Aorta (tissue), 5 donors: ENCODE results near the gene SHANK1. TPM values are rescaled to one million over a fixed set of nuclear protein-coding genes. Genes with fewer than 3 reads are reported as not detected.
"Not testable (repeated sequence)": the region's sequence is repeated elsewhere in the genome, so short reads cannot be mapped to it uniquely, and the experiment has no call there.

ENCODE experiments used
- ATAC-seq: fragments of 200-7000 bp; cut with Tn5 transposase; one replicate; pipeline ENCODE4 v1.9.1; 2022; ENCODE audit warnings: moderate library complexity; ENCODE audit not compliant: low FRiP score
- DNase-seq, 2 donors: peaks; one replicate each; pipeline ENCODE4 v3.0.0-alpha.2; 2020
- H3K27ac ChIP-seq, 2 donors: one replicate each; pipeline ENCODE4 v1.5.1; 2013; ENCODE audit warnings: low read length in 2 of 2, mild to moderate bottlenecking in 2 of 2, moderate library complexity in 2 of 2, control low read depth in 1 of 2, inconsistent platforms in 1 of 2, low read depth in 1 of 2
- H3K27me3 ChIP-seq, 2 donors: one replicate each; pipeline ENCODE4 v1.6.1; 2013; ENCODE audit warnings: control low read depth in 1 of 2, low read length in 1 of 2, mild to moderate bottlenecking in 1 of 2, moderate library complexity in 1 of 2; ENCODE audit not compliant: insufficient read depth in 2 of 2, control insufficient read depth in 1 of 2
- H3K36me3 ChIP-seq, 2 donors: one replicate each; pipeline ENCODE4 v1.6.1; 2013; ENCODE audit warnings: control low read depth in 1 of 2, low read length in 1 of 2, mild to moderate bottlenecking in 1 of 2; ENCODE audit not compliant: insufficient read depth in 2 of 2, control insufficient read depth in 1 of 2
- H3K4me1 ChIP-seq, 2 donors: one replicate each; pipeline ENCODE4 v1.6.1; 2013; ENCODE audit warnings: low read length in 2 of 2, control low read depth in 1 of 2, mild to moderate bottlenecking in 1 of 2, moderate library complexity in 1 of 2; ENCODE audit not compliant: insufficient read depth in 2 of 2, control insufficient read depth in 1 of 2
- H3K4me3 ChIP-seq, 2 donors: one replicate each; pipeline ENCODE4 v1.5.1; 2013; ENCODE audit warnings: low read length in 2 of 2, control low read depth in 1 of 2, mild to moderate bottlenecking in 1 of 2
- H3K9me3 ChIP-seq: one replicate; pipeline ENCODE4 v1.6.1; 2013; ENCODE audit warnings: mild to moderate bottlenecking, low read length; ENCODE audit not compliant: control insufficient read depth
- WGBS, 2 donors: extraction: QIAGEN DNeasy Blood & Tissue Kit; methylation state at CpG; one replicate each; pipeline ENCODE4 v1.1.7; 2013; 5-methylcytosine and 5-hydroxymethylcytosine counted together
- intact Hi-C, 2 donors: fragments of 100-400 bp; cut with DNase I; formaldehyde crosslinking; loops; one replicate each; pipeline versions ENCODE4 v1.14.2 to v1.15.0; 2022
- long read RNA-seq, 2 donors: library from polyadenylated mRNA; unstranded; transcript quantifications; one replicate each; pipeline ENCODE4 v2.0.0, GENCODE V29; 2020 to 2021
- polyA plus RNA-seq, 2 donors: library from polyadenylated mRNA; stranded (reverse); fragments of 200-250 nt; gene quantifications; one replicate each; pipeline ENCODE4 v1.2.3, GENCODE V29; 2013
- total RNA-seq, 2 donors: library from RNA; stranded (reverse); fragmentation: NEBNext Ultra II Directional; extraction: Animal tissue kit (Norgen Biotek cat#: 25700); gene quantifications; one replicate each; pipeline ENCODE4 v1.2.1, GENCODE V29; 2021
- donor health status: healthy with polysubstance abuse.
- donor health status: Bipolar disorder and iron deficiency.
- donor health status: DM: no; HTN: no; CAD: no.
- donor health status: DM: no; HTN: no; CAD: no.
- donor health status: DM: yes; HTN: yes; CAD: no.

The SHANK1 gene
- total RNA-seq = 1 to 10 TPM in 1 of 2 donors, under 1 TPM in 1; 0.45 to 1.4 TPM
- polyA plus RNA-seq = 1 to 10 TPM in 1 of 2 donors, under 1 TPM in 1; 0.38 to 1.8 TPM
- long read RNA-seq, donor 1, partial matches to known transcripts = 1 of 1 reads
- long read RNA-seq, donor 1, other reads (novel, unspliced or antisense) = 0 of 1 reads
- long read RNA-seq, donor 2 = 0 reads

- Histone ChIP-seq H3K4me3 (no peak within 1 kb of the TSS), H3K9me3 (no peaks in the 10 kb centered on the region), H3K4me1 (no peaks in the 10 kb centered on the region), H3K27me3 (no peaks in the 10 kb centered on the region), H3K27ac (no peak within 1 kb of the TSS), H3K36me3 (no peaks in the 10 kb centered on the region)
- no peak for DNase-seq
- intact Hi-C loops = no loop called here
- ATAC-seq = no peak
- 0 to 2% methylated on average over 7 to 45 of the region's 47 CpGs for WGBS, 2 donors
Measured at GRCh38 chr19:50719566-50719965, at the start of gene SHANK1. Gene SHANK1 (minus strand): TSS chr19:50719802. CDS start chr19:50716919, 2,883 bp downstream.

GRCh38 chr19:50768277-50768676 is 48.7 kb upstream of the SHANK1 start:
- ATAC-seq (no peak), DNase-seq (no peak)
- H3K9me3 ChIP-seq = peaks cover 2% of the 10 kb centered on the region
- 67 to 72% methylated on average over 5 of the region's 5 CpGs for WGBS, 2 donors
- intact Hi-C loops = no loop called here
- H3K27ac ChIP-seq = no peak overlapping the region
- no peaks in the 10 kb centered on the region for H3K36me3 ChIP-seq
- no peak overlapping the region for H3K4me3 ChIP-seq
- no peaks in the 10 kb centered on the region for H3K27me3 ChIP-seq
- H3K4me1 ChIP-seq = no peaks in the 10 kb centered on the region

- intact Hi-C loops, H3K27ac ChIP-seq, H3K4me1 ChIP-seq, ATAC-seq, H3K9me3 ChIP-seq, DNase-seq, H3K4me3 ChIP-seq, H3K27me3 ChIP-seq, H3K36me3 ChIP-seq: not testable (repeated sequence)
- WGBS, 2 donors = 29 to 39% methylated on average over 5 of the region's 5 CpGs
Measured at GRCh38 chr19:50767263-50767662, 47.7 kb upstream of the SHANK1 start.

GRCh38 chr19:50766746-50767145 is 47.1 kb upstream of the SHANK1 start:
- ATAC-seq, intact Hi-C loops, H3K9me3 ChIP-seq, H3K27ac ChIP-seq, H3K27me3 ChIP-seq, H3K4me3 ChIP-seq, H3K4me1 ChIP-seq, DNase-seq, H3K36me3 ChIP-seq: not testable (repeated sequence)
- WGBS, 2 donors = 73 to 76% methylated on average over 10 to 12 of the region's 12 CpGs

GRCh38 chr19:50764409-50764808 is 44.8 kb upstream of the SHANK1 start:
- Histone ChIP-seq H3K9me3 (no peaks in the 10 kb centered on the region), H3K27me3 (no peaks in the 10 kb centered on the region), H3K4me1 (no peaks in the 10 kb centered on the region), H3K36me3 (no peaks in the 10 kb centered on the region), H3K4me3 (no peak overlapping the region), H3K27ac (no peak overlapping the region)
- WGBS, 2 donors = 53 to 67% methylated on average over 7 of the region's 7 CpGs
- intact Hi-C loops = no loop called here
- ATAC-seq = no peak
- no peak for DNase-seq

GRCh38 chr19:50763521-50763920 is 43.9 kb upstream of the SHANK1 start:
- DNase-seq, ATAC-seq, H3K9me3 ChIP-seq, H3K27me3 ChIP-seq, H3K27ac ChIP-seq, H3K4me3 ChIP-seq, H3K36me3 ChIP-seq, intact Hi-C loops, H3K4me1 ChIP-seq: not testable (repeated sequence)
- WGBS, 2 donors = 68 to 73% methylated on average over 11 to 12 of the region's 13 CpGs

GRCh38 chr19:50761501-50761900 is 41.9 kb upstream of the SHANK1 start:
- not testable (repeated sequence) for H3K4me3 ChIP-seq, ATAC-seq, H3K27me3 ChIP-seq, H3K36me3 ChIP-seq, H3K27ac ChIP-seq, H3K9me3 ChIP-seq, H3K4me1 ChIP-seq, DNase-seq
- intact Hi-C loops = loop anchor here in 1 of 2 donors (2.0 kb wide), 1 partner anchor 57 kb away; no protein-coding TSS in a partner anchor
- WGBS, 2 donors = 54 to 60% methylated on average over 3 of the region's 3 CpGs

- no peaks in the 10 kb centered on the region for H3K4me1 ChIP-seq
- ATAC-seq = no peak
Measured at GRCh38 chr19:50759886-50760285, 40.3 kb upstream of the SHANK1 start.

GRCh38 chr19:50759076-50759475 is 39.5 kb upstream of the SHANK1 start:
- WGBS, 2 donors = 61 to 78% methylated on average over 11 to 18 of the region's 18 CpGs
- H3K4me1 ChIP-seq, H3K36me3 ChIP-seq, H3K27ac ChIP-seq, intact Hi-C loops, H3K4me3 ChIP-seq, DNase-seq, H3K9me3 ChIP-seq, ATAC-seq, H3K27me3 ChIP-seq: not testable (repeated sequence)

More at GRCh38 chr19:50759886-50760285, 40.3 kb upstream of the SHANK1 start:
- Histone ChIP-seq H3K9me3 (no peaks in the 10 kb centered on the region), H3K4me3 (no peak overlapping the region), H3K36me3 (no peaks in the 10 kb centered on the region), H3K27ac (no peak overlapping the region), H3K27me3 (no peaks in the 10 kb centered on the region)
- no peak for DNase-seq
- 70 to 74% methylated on average over 4 of the region's 4 CpGs for WGBS, 2 donors
- intact Hi-C loops = loop anchor here in 1 of 2 donors (2.0 kb wide), 1 partner anchor 59 kb away; no protein-coding TSS in a partner anchor
